ENCODE measurements around the gene ATXN7. TPM values are rescaled to one million over a fixed set of nuclear protein-coding genes. Genes with fewer than 3 reads are reported as not detected.

Gene ATXN7
- total RNA-seq, 2 experiments from 2014 or later = 289 to 304 TPM

GRCh38 chr3:63860776-63861175 is 2.9 kb upstream of the ATXN7 start:
- H3K27ac Mint-ChIP-seq = peak overlapping the region; percentile 54

GRCh38 chr3:63861306-63861705 is 2.4 kb upstream of the ATXN7 start:
- intact Hi-C loops (cut with DNase I, micrococcal nuclease) = loop anchor here (5.0 kb wide), 2 partner anchors 106 to 161 kb away; partner anchors contain the start of gene PSMD6 (in 1 of the 2)
- DNase-seq = no peak
- POLR2A ChIA-PET = interaction anchor here (1.4 kb wide), 1 partner anchor 107 kb away, joined by 3 read pairs; no protein-coding TSS in a partner anchor
- Histone ChIP-seq H3K9me3 (ENCODE audit: control insufficient read depth in 1 of 2, insufficient read depth in 1 of 2, low read length in 2 of 2) (no peaks in the 10 kb centered on the region), H3K27me3 (ENCODE audit: control insufficient read depth in 1 of 2, insufficient read depth in 2 of 2, low read length in 2 of 2) (no peaks in the 10 kb centered on the region), H3K27ac (ENCODE audit: low read depth in 1 of 2, low read length in 2 of 2) (no peak overlapping the region), H3K4me1 (ENCODE audit: insufficient read depth, low read length) (peaks cover 34% of the 10 kb centered on the region), H3K36me3 (ENCODE audit: insufficient read depth, low read length) (no peaks in the 10 kb centered on the region), H3K4me3 (ENCODE audit: low read length) (no peak overlapping the region)
- CTCF ChIA-PET = no interaction called here
- no peaks in the 10 kb centered on the region for H3K9me3 Mint-ChIP-seq
- peaks cover 79% of the 10 kb centered on the region for H3K4me1 Mint-ChIP-seq (ENCODE audit: low read depth)
- H3K27ac Mint-ChIP-seq = peak overlapping the region; percentile 54
- H3K27me3 Mint-ChIP-seq = no peaks in the 10 kb centered on the region
- no peak for TF ChIP-seq CTCF (IDR thresholded peaks at IDR 0.05)
- peak overlapping the region; percentile 64 for H3K4me3 Mint-ChIP-seq
- peaks cover 17% of the 10 kb centered on the region for H3K36me3 Mint-ChIP-seq (ENCODE audit: low read depth)
- no peak for ATAC-seq (ENCODE audit: poor library complexity)

More at GRCh38 chr3:63860776-63861175, 2.9 kb upstream of the ATXN7 start:
- ATAC-seq (ENCODE audit: poor library complexity) (no peak), DNase-seq (no peak)
- ChIA-PET CTCF (no interaction called here), POLR2A (no interaction called here)
- Histone ChIP-seq H3K36me3 (ENCODE audit: insufficient read depth, low read length) (no peaks in the 10 kb centered on the region), H3K27me3 (ENCODE audit: control insufficient read depth in 1 of 2, insufficient read depth in 2 of 2, low read length in 2 of 2) (no peaks in the 10 kb centered on the region), H3K4me3 (ENCODE audit: low read length) (no peak overlapping the region), H3K4me1 (ENCODE audit: insufficient read depth, low read length) (peaks cover 34% of the 10 kb centered on the region), H3K27ac (ENCODE audit: low read depth in 1 of 2, low read length in 2 of 2) (no peak overlapping the region), H3K9me3 (ENCODE audit: control insufficient read depth in 1 of 2, insufficient read depth in 1 of 2, low read length in 2 of 2) (no peaks in the 10 kb centered on the region)
- Mint-ChIP-seq H3K9me3 (no peaks in the 10 kb centered on the region), H3K4me3 (peak overlapping the region; percentile 43), H3K36me3 (ENCODE audit: low read depth) (peaks cover 17% of the 10 kb centered on the region), H3K4me1 (ENCODE audit: low read depth) (peaks cover 83% of the 10 kb centered on the region), H3K27me3 (no peaks in the 10 kb centered on the region)
- intact Hi-C loops (cut with DNase I, micrococcal nuclease) = loop anchor here (5.0 kb wide), 2 partner anchors 107 to 162 kb away; partner anchors contain the start of gene PSMD6 (in 1 of the 2)
- TF ChIP-seq CTCF (IDR thresholded peaks at IDR 0.05) = no peak

DNA sequence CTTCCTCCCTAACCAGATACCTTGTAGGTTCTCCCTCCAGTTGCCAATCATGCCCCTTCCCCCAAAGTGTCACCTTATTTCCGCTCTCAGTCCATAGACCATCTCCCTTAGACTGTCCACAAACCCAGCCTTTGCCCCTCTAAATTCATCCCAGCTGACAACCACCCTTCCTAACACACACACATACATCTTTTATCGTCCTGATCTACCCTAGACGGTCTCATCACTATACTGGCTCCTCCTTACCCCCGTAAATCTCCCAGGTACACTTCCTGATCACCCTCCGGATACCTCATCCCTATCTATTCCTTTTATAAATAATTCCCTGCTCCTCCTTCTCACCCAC is 890 bp upstream of the ATXN7 start:
- POLR2A ChIA-PET = interaction anchor here (1.1 to 2.9 kb wide), 5 partner anchors 15 to 105 kb away, joined by 3 to 20 read pairs (median 6); partner anchors contain the start of gene SCAANT1
- Mint-ChIP-seq H3K9me3 (no peaks in the 10 kb centered on the region), H3K27me3 (no peaks in the 10 kb centered on the region), H3K4me3 (peak overlapping the region; percentile 76), H3K4me1 (ENCODE audit: low read depth) (peaks cover 74% of the 10 kb centered on the region), H3K27ac (peak overlapping the region; percentile 77), H3K36me3 (ENCODE audit: low read depth) (peaks cover 21% of the 10 kb centered on the region)
- intact Hi-C loops (cut with DNase I, micrococcal nuclease) = loop anchor here (1.0 to 5.0 kb wide), 5 partner anchors 49 to 160 kb away; partner anchors contain the start of genes PSMD6 (in 2 of the 2) and SCAANT1 (in 1 of the 2)
- no peaks in the 10 kb centered on the region for H3K9me3 ChIP-seq (ENCODE audit: control insufficient read depth in 1 of 2, insufficient read depth in 1 of 2, low read length in 2 of 2)
- peak overlapping the region; percentile 85 for H3K4me3 ChIP-seq (ENCODE audit: low read length)
- no peak for DNase-seq
- TF ChIP-seq CTCF (IDR thresholded peaks at IDR 0.05) = no peak
- H3K36me3 ChIP-seq (ENCODE audit: insufficient read depth, low read length) = no peaks in the 10 kb centered on the region
- H3K4me1 ChIP-seq (ENCODE audit: insufficient read depth, low read length) = peaks cover 34% of the 10 kb centered on the region
- no peak overlapping the region for H3K27ac ChIP-seq (ENCODE audit: low read depth in 1 of 2, low read length in 2 of 2)
- CTCF ChIA-PET = no interaction called here
- H3K27me3 ChIP-seq (ENCODE audit: control insufficient read depth in 1 of 2, insufficient read depth in 2 of 2, low read length in 2 of 2) = no peaks in the 10 kb centered on the region
- ATAC-seq (ENCODE audit: poor library complexity) = no peak

Measured in CD4-positive, alpha-beta T cell (primary cell).